A673 (cell line): ENCODE measurements around the gene GAPDH. TPM values are rescaled to one million over a fixed set of nuclear protein-coding genes. Genes with fewer than 3 reads are reported as not detected.
"Not testable (repeated sequence)": the region's sequence is repeated elsewhere in the genome, so short reads cannot be mapped to it uniquely, and the experiment has no call there.

Experiments
- Bru-seq: library from RNA; stranded (reverse); fragments of 400-500 nt; gene quantifications from one replicate; lab custom pipeline; 2021; lab: Mats Ljungman, UMichigan
- BruChase-seq, 2 experiments: library from RNA; stranded (reverse); fragments of 400-500 nt; gene quantifications; one replicate each; lab custom pipeline; 2021; lab: Mats Ljungman, UMichigan
- BruUV-seq: library from RNA; stranded (reverse); fragments of 400-500 nt; replicated peaks from 2 replicates; lab custom pipeline; 2021; lab: Mats Ljungman, UMichigan
- CTCF ChIA-PET: fragments of 300-600 bp; sonication (Branson Sonifier 250); formaldehyde crosslinking; loops from one replicate; lab custom pipeline; 2022; ENCODE audit warnings: antibody characterized with exemption; lab: Charles Lee
- POLR2A ChIA-PET: fragments of 300-600 bp; sonication (Branson Sonifier 250); formaldehyde crosslinking; loops from one replicate; lab custom pipeline; 2022; ENCODE audit warnings: antibody characterized with exemption; ENCODE audit not compliant: low non-redundant PET; lab: Charles Lee
- DNase-seq: peaks from one replicate; pipeline ENCODE4 v3.0.0-alpha.2; 2015; ENCODE audit warnings: low spot score
- H3K27ac ChIP-seq: fragments of 200-600 bp; sonication (generic); 2 replicates; pipeline ENCODE4 v1.5.1; 2016; ENCODE audit warnings: mixed run types, low read depth, mild to moderate bottlenecking, mixed read lengths, antibody characterized with exemption, low read length; ENCODE audit not compliant: poor library complexity, severe bottlenecking
- H3K27me3 ChIP-seq: fragments of 200-600 bp; sonication (generic); replicated peaks from 2 replicates; pipeline ENCODE4 v1.6.1; 2017; ENCODE audit warnings: mixed run types, low read depth, mild to moderate bottlenecking, mixed read lengths, antibody characterized with exemption, low read length; ENCODE audit not compliant: insufficient read depth, poor library complexity
- H3K36me3 ChIP-seq: fragments of 200-600 bp; sonication (generic); 2 replicates; pipeline ENCODE4 v1.6.1; 2016; ENCODE audit warnings: mixed run types, mild to moderate bottlenecking, mixed read lengths, antibody characterized with exemption, low read length; ENCODE audit not compliant: insufficient read depth, poor library complexity, severe bottlenecking
- H3K4me1 ChIP-seq: fragments of 200-600 bp; sonication (generic); 2 replicates; pipeline ENCODE4 v1.6.1; 2017; ENCODE audit warnings: mixed run types, mild to moderate bottlenecking, mixed read lengths, antibody characterized with exemption, low read length; ENCODE audit not compliant: insufficient read depth, poor library complexity, severe bottlenecking
- H3K4me3 ChIP-seq: fragments of 200-600 bp; sonication (generic); 2 replicates; pipeline ENCODE4 v1.5.1; 2016; ENCODE audit warnings: low read depth, mixed run types, mild to moderate bottlenecking, mixed read lengths, low read length; ENCODE audit not compliant: poor library complexity, severe bottlenecking
- H3K9me3 ChIP-seq: fragments of 200-600 bp; sonication (generic); 2 replicates; pipeline ENCODE4 v1.6.1; 2016; ENCODE audit warnings: mixed run types, low read depth, mild to moderate bottlenecking, mixed read lengths, antibody characterized with exemption, low read length; ENCODE audit not compliant: poor library complexity, severe bottlenecking
- CTCF ChIP-seq: fragments of 300-800, 200-600 bp; sonication (generic); conservative IDR thresholded peaks from 2 replicates; pipeline ENCODE4 v1.5.1; 2017; ENCODE audit warnings: low read depth, mild to moderate bottlenecking, antibody characterized with exemption, low read length, moderate library complexity, mixed read lengths
- EZH2 ChIP-seq: fragments of 200-600 bp; sonication (generic); IDR thresholded peaks from 2 replicates; pipeline ENCODE4 v1.6.1; 2017; ENCODE audit warnings: borderline replicate concordance, low read depth, mild to moderate bottlenecking, mixed read lengths, antibody characterized with exemption, low read length; ENCODE audit not compliant: poor library complexity, severe bottlenecking
- intact Hi-C: fragments of 100-400 bp; cut with micrococcal nuclease; formaldehyde crosslinking; loops from one replicate; pipeline ENCODE4 v1.10.0; 2022; ENCODE audit not compliant: unreplicated experiment
- long read RNA-seq: library from polyadenylated mRNA; stranded (forward); transcript quantifications from one replicate; pipeline ENCODE4 v2.0.0, GENCODE V29; 2022
- total RNA-seq: library from RNA; stranded (reverse); gene quantifications from 2 replicates; pipeline ENCODE4 v1.2.3, GENCODE V29; 2021

GAPDH gene
- total RNA-seq: 5,579 and 5,657 TPM in 2 replicates
- Bru-seq, nascent RNA: percentile 99 among the genes with signal in this experiment
- percentile 100 among the genes with signal in this experiment for BruChase-seq, experiment 1, labeled RNA remaining after a 2-hour chase
- BruChase-seq, experiment 2, labeled RNA remaining after a 6-hour chase: percentile 100 among the genes with signal in this experiment
- long read RNA-seq, transcript GAPDH-201 (9 exons, 1,875 nt): major isoform, 3,162 of 3,701 reads
- long read RNA-seq, transcript GAPDH-204 (8 exons, 1,256 nt): minor isoform, 186 of 3,701 reads
- long read RNA-seq, transcript GAPDH-205 (9 exons, 1,348 nt): minor isoform, 16 of 3,701 reads
- long read RNA-seq, partial matches to known transcripts: 233 of 3,701 reads
- long read RNA-seq, other reads (novel, unspliced or antisense): 99 of 3,701 reads

GRCh38 chr12:6533923-6534694 lies at the start of gene GAPDH:
GAPDH (plus strand) TSS chr12:6534517; CDS start chr12:6534833, 316 bp downstream.
- Histone ChIP-seq H3K9me3 (no peaks in the 10 kb centered on the region), H3K27ac (peak within 1 kb of the TSS; percentile 96), H3K4me1 (peaks cover 40% of the 10 kb centered on the region), H3K27me3 (no peaks in the 10 kb centered on the region), H3K4me3 (peak within 1 kb of the TSS; percentile 84), H3K36me3 (peaks cover 74% of the 10 kb centered on the region)
- BruUV-seq: no TSS peak
- TF ChIP-seq CTCF (no peak), EZH2 (no peak)
- DNase-seq: peak; percentile 99
- ChIA-PET POLR2A (interaction anchor here (0.6 to 1.0 kb wide), 21 partner anchors 12 to 1483 kb away, joined by 3 to 18 read pairs (median 5); partner anchors contain the start of genes COPS7A, MRPL51 and ZNF384), CTCF (interaction anchor here (0.6 to 0.7 kb wide), 3 partner anchors 98 to 427 kb away, joined by 3 read pairs; no protein-coding TSS in a partner anchor)
- intact Hi-C loops: no loop called here

GRCh38 chr12:6488240-6488639 lies 46.1 kb upstream of the GAPDH start:
- POLR2A ChIA-PET: interaction anchor here (0.7 kb wide), 2 partner anchors 18 to 1950 kb away, joined by 3 to 9 read pairs; partner anchors contain the start of gene VAMP1
- no peaks in the 10 kb centered on the region for H3K9me3 ChIP-seq
- H3K27ac ChIP-seq: no peak overlapping the region
- intact Hi-C loops: no loop called here
- H3K4me1 ChIP-seq: peaks cover 9% of the 10 kb centered on the region
- peaks cover 12% of the 10 kb centered on the region for H3K36me3 ChIP-seq
- BruUV-seq: no TSS peak
- DNase-seq: no peak
- H3K27me3 ChIP-seq: no peaks in the 10 kb centered on the region
- TF ChIP-seq EZH2: no peak
- TF ChIP-seq CTCF: no peak
- CTCF ChIA-PET: no interaction called here
- no peak overlapping the region for H3K4me3 ChIP-seq

- POLR2A ChIA-PET: no interaction called here
- Histone ChIP-seq H3K36me3 (peaks cover 12% of the 10 kb centered on the region), H3K27ac (no peak overlapping the region), H3K4me1 (peaks cover 9% of the 10 kb centered on the region), H3K27me3 (no peaks in the 10 kb centered on the region), H3K9me3 (no peaks in the 10 kb centered on the region), H3K4me3 (no peak overlapping the region)
- no peak for DNase-seq
- intact Hi-C loops: no loop called here
- TF ChIP-seq CTCF (no peak), EZH2 (no peak)
- BruUV-seq: no TSS peak
- CTCF ChIA-PET: no interaction called here
Observed at GRCh38 chr12:6489449-6489848, 44.9 kb upstream of the GAPDH start.

- intact Hi-C loops, CTCF ChIA-PET, H3K27ac ChIP-seq, H3K9me3 ChIP-seq, BruUV-seq, POLR2A ChIA-PET, DNase-seq, H3K27me3 ChIP-seq, H3K4me3 ChIP-seq: not testable (repeated sequence)
- Histone ChIP-seq H3K36me3 (peaks cover 12% of the 10 kb centered on the region), H3K4me1 (peaks cover 17% of the 10 kb centered on the region)
Observed at GRCh38 chr12:6490673-6491072, 43.6 kb upstream of the GAPDH start.
